Panc1 (cell line): ENCODE data around the gene LYPD6B. TPM values are rescaled to one million over a fixed set of nuclear protein-coding genes. Genes with fewer than 3 reads are reported as not detected.

ENCODE experiments used
- ATAC-seq: fragments of 200-7000 bp; cut with Tn5 transposase; 2 replicates; pipeline ENCODE4 v1.9.1; 2020; ENCODE audit warnings: mild to moderate bottlenecking, moderate library complexity
- BruUV-seq: library from RNA; stranded (reverse); fragments of 400-500 nt; replicated peaks from 2 replicates; lab custom pipeline; 2021; lab: Mats Ljungman, UMichigan
- CTCF ChIA-PET: fragments of 300-600 bp; sonication (Branson Sonifier 250); formaldehyde crosslinking; loops from one replicate; lab custom pipeline; 2022; ENCODE audit warnings: antibody characterized with exemption; lab: Charles Lee
- POLR2A ChIA-PET: fragments of 300-600 bp; sonication (Branson Sonifier 250); formaldehyde crosslinking; loops from one replicate; lab custom pipeline; 2022; ENCODE audit warnings: antibody characterized with exemption; lab: Charles Lee
- DNase-seq: peaks from one replicate; pipeline ENCODE4 v3.0.0-alpha.2; 2010; ENCODE audit warnings: low read depth, low spot score
- H3K27ac ChIP-seq: 2 replicates; pipeline ENCODE4 v1.5.1; 2011; ENCODE audit warnings: mild to moderate bottlenecking, low read length, inconsistent platforms
- H3K27me3 ChIP-seq: fragments of 200-500 bp; sonication (Bioruptor generic); 2 replicates; pipeline ENCODE4 v1.6.0; 2014; ENCODE audit warnings: low read length, inconsistent platforms; ENCODE audit not compliant: control insufficient read depth, insufficient read depth
- H3K36me3 ChIP-seq: fragments of 200-500 bp; sonication (Bioruptor generic); 2 replicates; pipeline ENCODE4 v1.5.1; 2014; ENCODE audit warnings: inconsistent platforms, mild to moderate bottlenecking, low read length, moderate library complexity; ENCODE audit not compliant: control insufficient read depth, insufficient read depth
- H3K4me1 ChIP-seq: 2 replicates; pipeline ENCODE4 v1.5.1; 2011; ENCODE audit warnings: inconsistent platforms, mild to moderate bottlenecking, low read length, moderate library complexity; ENCODE audit not compliant: control insufficient read depth, insufficient read depth
- H3K4me3 ChIP-seq, 2 experiments: 2 replicates each; pipeline ENCODE4 v1.5.1; 2011 to 2012; ENCODE audit warnings: low read depth in 2 of 2, low read length in 2 of 2, mild to moderate bottlenecking in 2 of 2, inconsistent platforms in 1 of 2, moderate library complexity in 1 of 2
- H3K9me3 ChIP-seq: fragments of 200-500 bp; sonication (Bioruptor generic); 2 replicates; pipeline ENCODE4 v1.5.1; 2014; ENCODE audit warnings: low read depth, mild to moderate bottlenecking, inconsistent platforms, low read length, moderate library complexity; ENCODE audit not compliant: control insufficient read depth, insufficient read depth
- CTCF ChIP-seq: fragments of 450-650 bp; IDR thresholded peaks from 2 replicates; pipeline ENCODE4 v1.5.1; 2017; ENCODE audit warnings: mild to moderate bottlenecking
- POLR2AphosphoS5 ChIP-seq: IDR thresholded peaks from 2 replicates; pipeline ENCODE4 v1.6.1; 2012; ENCODE audit warnings: mild to moderate bottlenecking, low read depth, low read length, moderate library complexity
- SIN3A ChIP-seq: IDR thresholded peaks from 2 replicates; pipeline ENCODE4 v1.6.1; 2012; ENCODE audit warnings: low read depth, mild to moderate bottlenecking, low read length, moderate library complexity, borderline replicate concordance; ENCODE audit not compliant: insufficient read depth
- TCF7L2 ChIP-seq: IDR thresholded peaks from 2 replicates; pipeline ENCODE4 v1.6.1; 2011; ENCODE audit warnings: mild to moderate bottlenecking, low read depth, low read length, inconsistent platforms
- in situ Hi-C: cut with HindIII; loops from 2 replicates; pipeline ENCODE4 v1.10.0; 2016; ENCODE audit warnings: low sequenced_read_pairs, low pct_unique_long_range_greater_than_20kb
- intact Hi-C: fragments of 100-400 bp; cut with micrococcal nuclease; formaldehyde crosslinking; loops from one replicate; pipeline ENCODE4 v1.10.0; 2022; ENCODE audit not compliant: unreplicated experiment
- total RNA-seq: library from RNA; stranded (reverse); gene quantifications from one replicate; pipeline ENCODE4 v1.2.1, GENCODE V29; 2021; ENCODE audit not compliant: unreplicated experiment
- TF ChIP-seq, protein P1 (sequence below), 2 experiments: IDR thresholded peaks; 2 replicates each; pipeline ENCODE4 v1.6.1; 2011 to 2012; ENCODE audit warnings: low read depth in 2 of 2, control low read depth in 1 of 2, low read length in 1 of 2, mild to moderate bottlenecking in 1 of 2, moderate library complexity in 1 of 2; ENCODE audit not compliant: insufficient read depth in 1 of 2

The LYPD6B gene
- total RNA-seq, 1 experiment from 2014 or later, result 2.2 TPM

DNA sequence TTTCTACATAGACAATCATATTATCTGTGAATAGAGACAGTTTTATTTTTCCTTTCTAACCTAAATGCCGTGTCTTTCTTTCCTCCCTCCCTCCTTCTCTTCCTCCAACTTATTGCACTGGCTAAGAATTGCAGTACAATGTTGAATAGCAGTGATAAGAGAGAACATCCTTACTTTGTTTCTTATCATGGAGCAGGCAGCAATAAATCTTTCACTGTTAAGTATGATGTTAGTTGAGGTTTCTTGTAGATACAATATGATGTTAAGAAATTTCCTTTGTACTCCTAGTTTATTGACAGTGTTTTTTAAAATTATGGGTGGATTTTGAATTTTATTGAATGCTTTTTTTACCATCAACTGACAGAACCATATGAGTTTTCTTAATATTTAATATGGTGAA, 6.0 kb downstream of the LYPD6B start:
- in situ Hi-C loops (no loop called here), intact Hi-C loops (no loop called here)
- DNase-seq (no peak), ATAC-seq (no peak)
- CTCF ChIA-PET, result no interaction called here
- POLR2A ChIA-PET, result no interaction called here
- Histone ChIP-seq H3K9me3 (no peaks in the 10 kb centered on the region), H3K27me3 (peaks cover 7% of the 10 kb centered on the region), H3K4me1 (no peaks in the 10 kb centered on the region), H3K36me3 (no peaks in the 10 kb centered on the region), H3K4me3 (no peak overlapping the region), H3K27ac (no peak overlapping the region)
- no TSS peak for BruUV-seq
- TF ChIP-seq, protein P1, sequence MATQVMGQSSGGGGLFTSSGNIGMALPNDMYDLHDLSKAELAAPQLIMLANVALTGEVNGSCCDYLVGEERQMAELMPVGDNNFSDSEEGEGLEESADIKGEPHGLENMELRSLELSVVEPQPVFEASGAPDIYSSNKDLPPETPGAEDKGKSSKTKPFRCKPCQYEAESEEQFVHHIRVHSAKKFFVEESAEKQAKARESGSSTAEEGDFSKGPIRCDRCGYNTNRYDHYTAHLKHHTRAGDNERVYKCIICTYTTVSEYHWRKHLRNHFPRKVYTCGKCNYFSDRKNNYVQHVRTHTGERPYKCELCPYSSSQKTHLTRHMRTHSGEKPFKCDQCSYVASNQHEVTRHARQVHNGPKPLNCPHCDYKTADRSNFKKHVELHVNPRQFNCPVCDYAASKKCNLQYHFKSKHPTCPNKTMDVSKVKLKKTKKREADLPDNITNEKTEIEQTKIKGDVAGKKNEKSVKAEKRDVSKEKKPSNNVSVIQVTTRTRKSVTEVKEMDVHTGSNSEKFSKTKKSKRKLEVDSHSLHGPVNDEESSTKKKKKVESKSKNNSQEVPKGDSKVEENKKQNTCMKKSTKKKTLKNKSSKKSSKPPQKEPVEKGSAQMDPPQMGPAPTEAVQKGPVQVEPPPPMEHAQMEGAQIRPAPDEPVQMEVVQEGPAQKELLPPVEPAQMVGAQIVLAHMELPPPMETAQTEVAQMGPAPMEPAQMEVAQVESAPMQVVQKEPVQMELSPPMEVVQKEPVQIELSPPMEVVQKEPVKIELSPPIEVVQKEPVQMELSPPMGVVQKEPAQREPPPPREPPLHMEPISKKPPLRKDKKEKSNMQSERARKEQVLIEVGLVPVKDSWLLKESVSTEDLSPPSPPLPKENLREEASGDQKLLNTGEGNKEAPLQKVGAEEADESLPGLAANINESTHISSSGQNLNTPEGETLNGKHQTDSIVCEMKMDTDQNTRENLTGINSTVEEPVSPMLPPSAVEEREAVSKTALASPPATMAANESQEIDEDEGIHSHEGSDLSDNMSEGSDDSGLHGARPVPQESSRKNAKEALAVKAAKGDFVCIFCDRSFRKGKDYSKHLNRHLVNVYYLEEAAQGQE (IDR thresholded peaks at IDR 0.05; ENCODE audit: insufficient read depth in 1 of 2, low read depth in 2 of 2, low read length in 1 of 2), result no peak
- TF ChIP-seq CTCF (no peak), SIN3A (no peak), POLR2AphosphoS5 (no peak), TCF7L2 (no peak)

DNA sequence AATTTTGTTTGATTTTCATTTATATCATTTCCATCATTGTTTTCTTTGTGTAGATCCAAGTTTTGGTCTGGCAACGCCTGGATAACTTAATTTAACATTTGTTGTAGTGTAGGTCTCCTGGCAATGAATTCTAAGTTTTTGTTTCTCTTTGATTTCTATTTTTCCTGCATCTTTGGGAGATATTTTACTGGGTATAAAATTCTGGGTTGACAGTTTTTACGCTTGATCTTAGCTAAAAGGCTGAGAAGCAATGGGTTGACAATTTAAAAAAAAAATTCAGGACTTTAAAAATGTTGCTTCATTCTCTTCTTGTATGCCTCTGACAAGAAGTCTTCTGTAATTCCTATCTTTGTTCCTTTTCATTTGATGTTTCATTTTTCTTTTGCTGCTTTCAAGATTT, 8.6 kb downstream of the LYPD6B start:
- no TSS peak for BruUV-seq
- in situ Hi-C loops, result no loop called here

More for the DNA sequence above, 8.6 kb downstream of the LYPD6B start:
- no peak overlapping the region for H3K4me3 ChIP-seq
- H3K27ac ChIP-seq, result no peak overlapping the region
- DNase-seq, result no peak
- no peaks in the 10 kb centered on the region for H3K36me3 ChIP-seq
- TF ChIP-seq SIN3A (no peak), POLR2AphosphoS5 (no peak), CTCF (no peak), TCF7L2 (no peak)
- TF ChIP-seq, protein P1 (IDR thresholded peaks at IDR 0.05; ENCODE audit: insufficient read depth in 1 of 2, low read depth in 2 of 2, low read length in 1 of 2), result no peak
- no peaks in the 10 kb centered on the region for H3K4me1 ChIP-seq
- ATAC-seq, result no peak
- intact Hi-C loops, result no loop called here
- H3K9me3 ChIP-seq, result no peaks in the 10 kb centered on the region
- H3K27me3 ChIP-seq, result peaks cover 5% of the 10 kb centered on the region; the same call in 1 of the 2 replicates
- ChIA-PET CTCF (no interaction called here), POLR2A (no interaction called here)
